GM12878 (cell line): ENCODE measurements around the gene CMSS1. TPM values are rescaled to one million over a fixed set of nuclear protein-coding genes. Genes with fewer than 3 reads are reported as not detected.

ENCODE experiments used
- ATAC-seq: fragments of 200-7000 bp; cut with Tn5 transposase; 3 replicates; pipeline ENCODE4 v1.9.1; 2020; ENCODE audit warnings: mild to moderate bottlenecking, moderate library complexity
- BruUV-seq: library from RNA; stranded (reverse); fragments of 400-500 nt; replicated peaks from 2 replicates; lab custom pipeline; 2021; lab: Mats Ljungman, UMichigan
- CTCF ChIA-PET: fragments of 300-600 bp; sonication (Branson Sonifier 250); formaldehyde crosslinking; extraction: SDS; loops from one replicate; lab custom pipeline; 2021; ENCODE audit warnings: inconsistent platforms; lab: Yijun Ruan, JAX
- POLR2A ChIA-PET: fragments of 350-600 bp; formaldehyde crosslinking; extraction: SDS; loops from one replicate; lab custom pipeline; 2021; ENCODE audit warnings: inconsistent platforms; lab: Charles Lee
- RAD21 ChIA-PET: fragments of 300-600 bp; sonication (Branson Sonifier 250); formaldehyde crosslinking; loops from one replicate; lab custom pipeline; 2023; ENCODE audit warnings: antibody characterized with exemption; ENCODE audit not compliant: unreplicated experiment; lab: Charles Lee
- SMC1A ChIA-PET: fragments of 300-600 bp; sonication (Branson Sonifier 250); formaldehyde crosslinking; loops from one replicate; lab custom pipeline; 2023; ENCODE audit not compliant: unreplicated experiment, uncharacterized antibody; lab: Charles Lee
- DNase-seq: peaks from one replicate; pipeline ENCODE4 v3.0.0-alpha.2; 2011; ENCODE audit warnings: low read depth, low spot score
- FAIRE-seq: peaks from 3 replicates; lab custom pipeline; 2011; peaks lifted over from hg19 to GRCh38; lab: Jason Lieb, UNC
- H2AFZ ChIP-seq: 2 replicates; pipeline ENCODE4 v1.6.0; 2011; ENCODE audit warnings: low read depth, low read length, control low read depth; ENCODE audit not compliant: control insufficient read depth
- H3K27ac ChIP-seq: 2 replicates; pipeline ENCODE4 v1.5.1; 2011; ENCODE audit warnings: control low read depth; ENCODE audit not compliant: control insufficient read depth, insufficient read depth
- H3K27me3 ChIP-seq, 2 experiments: replicated peaks in 1 of 2; 2 replicates each; pipeline versions ENCODE4 v1.6.0 to v1.6.1; 2011; ENCODE audit warnings: low read length in 1 of 2; ENCODE audit not compliant: control insufficient read depth in 2 of 2, insufficient read depth in 2 of 2
- H3K36me3 ChIP-seq, 2 experiments: 2 replicates each; pipeline ENCODE4 v1.5.1; 2011; ENCODE audit warnings: low read length in 1 of 2; ENCODE audit not compliant: control insufficient read depth in 2 of 2, insufficient read depth in 2 of 2
- H3K4me1 ChIP-seq: 2 replicates; pipeline ENCODE4 v1.6.1; 2011; ENCODE audit warnings: mild to moderate bottlenecking, low read length, moderate library complexity, mixed read lengths; ENCODE audit not compliant: control insufficient read depth, insufficient read depth
- H3K4me2 ChIP-seq: 2 replicates; pipeline ENCODE4 v1.6.0; 2011; ENCODE audit warnings: control low read depth; ENCODE audit not compliant: control insufficient read depth, insufficient read depth
- H3K4me3 ChIP-seq: fragments of 200-600 bp; sonication (generic); 2 replicates; pipeline ENCODE4 v1.5.1; 2016
- H3K79me2 ChIP-seq: 2 replicates; pipeline ENCODE4 v1.6.0; 2011; ENCODE audit warnings: low read length; ENCODE audit not compliant: control insufficient read depth, insufficient read depth
- H3K9ac ChIP-seq: 2 replicates; pipeline ENCODE4 v1.8.0; 2011; ENCODE audit warnings: low read length, control low read depth, mixed read lengths; ENCODE audit not compliant: control insufficient read depth, insufficient read depth
- H3K9me3 ChIP-seq: replicated peaks from 3 replicates; pipeline ENCODE4 v1.5.1; 2011; ENCODE audit warnings: mild to moderate bottlenecking, low read length; ENCODE audit not compliant: control insufficient read depth, insufficient read depth
- H4K20me1 ChIP-seq: 2 replicates; pipeline ENCODE4 v1.6.0; 2011; ENCODE audit not compliant: control insufficient read depth, insufficient read depth
- ESRRA ChIP-seq: IDR thresholded peaks from 2 replicates; pipeline ENCODE4 v1.6.1; 2012; ENCODE audit warnings: mild to moderate bottlenecking, low read length, improper control_type of control experiment
- ETV6 ChIP-seq, 2 experiments: fragments of 450-650 bp in 1 of 2; IDR thresholded peaks in 1 of 2; conservative IDR thresholded peaks in 1 of 2; 2 replicates each; pipeline ENCODE4 v1.6.1; 2014; ENCODE audit warnings: antibody characterized with exemption in 1 of 2, borderline replicate concordance in 1 of 2, low read depth in 1 of 2, mild to moderate bottlenecking in 1 of 2, moderate library complexity in 1 of 2
- JUNB ChIP-seq: IDR thresholded peaks from 2 replicates; pipeline ENCODE4 v1.6.1; 2016; ENCODE audit warnings: antibody characterized with exemption, mild to moderate bottlenecking
- JUND ChIP-seq: IDR thresholded peaks from 2 replicates; pipeline ENCODE4 v1.6.1; 2012; ENCODE audit warnings: low read depth, mild to moderate bottlenecking, low read length, improper control_type of control experiment, moderate library complexity
- MYC ChIP-seq: IDR thresholded peaks from 2 replicates; pipeline ENCODE4 v1.6.1; 2011; ENCODE audit warnings: mild to moderate bottlenecking, low read length, moderate library complexity, inconsistent platforms; ENCODE audit not compliant: insufficient read depth, insufficient replicate concordance, insufficient read length, severe bottlenecking
- USF1 ChIP-seq: IDR thresholded peaks from 2 replicates; pipeline ENCODE4 v1.6.1; 2011; ENCODE audit warnings: borderline replicate concordance, low read depth, mild to moderate bottlenecking, moderate library complexity, mixed read lengths, low read length; ENCODE audit not compliant: insufficient read depth; ENCODE audit errors: extremely low read length
- YY1 ChIP-seq: IDR thresholded peaks from 2 replicates; pipeline ENCODE4 v1.6.1; 2011; ENCODE audit warnings: low read depth, mild to moderate bottlenecking, low read length
- ZNF217 ChIP-seq: fragments of 450-650 bp; IDR thresholded peaks from 2 replicates; pipeline ENCODE4 v1.6.1; 2017; ENCODE audit warnings: antibody characterized with exemption, mild to moderate bottlenecking
- WGBS: methylation state at CpG from one replicate; pipeline ENCODE4 v1.1.6; 2016; ENCODE audit warnings: low lambda C conversion rate; ENCODE audit not compliant: insufficient replicate concordance, insufficient coverage; ENCODE audit errors: missing lambda C conversion rate; 5-methylcytosine and 5-hydroxymethylcytosine counted together
- in situ Hi-C: fragments of 300-500 bp; cut with MboI; formaldehyde crosslinking; loops from 9 replicates; pipeline ENCODE4 v1.14.3; 2018; ENCODE audit warnings: mixed read lengths
- intact Hi-C: fragments of 100-400 bp; cut with micrococcal nuclease; formaldehyde crosslinking; loops from one replicate; pipeline ENCODE4 v1.14.2; 2022; ENCODE audit not compliant: unreplicated experiment
- polyA plus RNA-seq, 11 experiments: library from polyadenylated mRNA; depleted of rRNA in 4 of 11; unstranded in 6 of 11; stranded (reverse) in 5 of 11; fragments of >200 nt; fragmentation: Nextera tagmentation in 4 of 11; fragmentation: Illumina TruSeq in 1 of 11; extraction: Ambion mirVana in 4 of 11; extraction: Trizol in 1 of 11; gene quantifications; 1 replicate in 1 of 11; 2 replicates in 10 of 11; pipeline versions ENCODE4 v1.2.1 to v1.2.3, GENCODE V29; 2011 to 2016; ENCODE audit warnings: inconsistent platforms in 2 of 11, missing spikeins in 2 of 11, low read depth in 1 of 11
- total RNA-seq, 4 experiments: library from RNA; depleted of rRNA in 3 of 4; stranded (reverse); fragments of >200 nt in 3 of 4; fragmentation: Illumina TruSeq in 1 of 4; extraction: Trizol in 1 of 4; gene quantifications; 2 replicates each; pipeline versions ENCODE4 v1.2.1 to v1.2.3, GENCODE V29; 2013 to 2021
- TF ChIP-seq, protein P1 (sequence below): IDR thresholded peaks from 2 replicates; pipeline ENCODE4 v1.6.1; 2012; ENCODE audit warnings: low read depth, low read length, improper control_type of control experiment

CMSS1 gene
- total and polyA plus RNA-seq, 10 of the 15 experiments (the other 5 are each of a cell fraction or from before 2014, with no cell fraction given): 31.0 to 118 (median 70.1) TPM

- POLR2A ChIA-PET: interaction anchor here (0.6 kb wide), 1 partner anchor 200 kb away, joined by 4 read pairs; no protein-coding TSS in a partner anchor
- SMC1A ChIA-PET: interaction anchor here (0.8 to 1.8 kb wide), 8 partner anchors 10 to 93 kb away, joined by 3 to 7 read pairs (median 4); no protein-coding TSS in a partner anchor
- RAD21 ChIA-PET: interaction anchor here (1.3 kb wide), 1 partner anchor 185 kb away, joined by 3 read pairs; no protein-coding TSS in a partner anchor
- H3K27ac ChIP-seq: no peak overlapping the region
- WGBS: 84% methylated on average over 5 of the region's 5 CpGs
- no TSS peak for BruUV-seq
- FAIRE-seq (no peak), ATAC-seq (no peak), DNase-seq (no peak)
- CTCF ChIA-PET: interaction anchor here (1.0 to 2.3 kb wide), 3 partner anchors 10 to 16 kb away, joined by 3 to 7 read pairs (median 7); no protein-coding TSS in a partner anchor
- H4K20me1 ChIP-seq: no peaks in the 10 kb centered on the region
- no peaks in the 10 kb centered on the region for H3K79me2 ChIP-seq
- intact Hi-C loops (no loop called here), in situ Hi-C loops (no loop called here)
- H3K4me3 ChIP-seq: no peak overlapping the region
- TF ChIP-seq MYC (no peak), JUNB (0 out of 2 replicates have a peak, but pooled peaks have one; percentile 7)
- H3K4me2 ChIP-seq: no peak overlapping the region
- no peak overlapping the region for H2AFZ ChIP-seq
- no peaks in the 10 kb centered on the region for H3K27me3 ChIP-seq
- H3K36me3 ChIP-seq: no peaks in the 10 kb centered on the region
- no peaks in the 10 kb centered on the region for H3K9me3 ChIP-seq
- peaks cover 12% of the 10 kb centered on the region for H3K4me1 ChIP-seq
- no peak overlapping the region for H3K9ac ChIP-seq
Measured at GRCh38 chr3:100032243-100032642, 214.6 kb downstream of the CMSS1 start.

DNA sequence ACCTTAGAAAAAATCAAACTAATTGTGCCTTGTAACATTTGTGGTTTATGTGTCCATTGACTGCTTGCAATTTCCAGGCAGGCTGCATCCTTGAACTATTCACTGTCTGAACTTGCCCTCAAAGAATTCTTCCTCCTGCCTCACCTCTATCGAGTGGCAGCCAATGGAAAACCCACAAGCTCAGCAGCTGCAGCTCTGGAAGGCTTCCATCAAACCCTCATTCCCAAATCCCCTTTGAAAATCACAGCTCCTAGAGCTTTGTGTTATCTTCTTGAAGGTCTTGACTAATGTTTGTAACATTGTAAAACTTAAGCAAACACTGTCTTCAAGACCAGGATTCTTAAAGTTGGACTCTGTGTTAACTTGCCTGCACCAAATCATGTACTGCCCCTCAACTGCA, 215.5 kb downstream of the CMSS1 start:
- Histone ChIP-seq H3K9me3 (no peaks in the 10 kb centered on the region), H3K36me3 (no peaks in the 10 kb centered on the region), H3K27me3 (no peaks in the 10 kb centered on the region), H2AFZ (no peak overlapping the region), H3K79me2 (no peaks in the 10 kb centered on the region), H3K9ac (no peak overlapping the region), H3K4me1 (peaks cover 12% of the 10 kb centered on the region), H3K27ac (no peak overlapping the region), H3K4me3 (no peak overlapping the region), H3K4me2 (no peak overlapping the region), H4K20me1 (no peaks in the 10 kb centered on the region)
- FAIRE-seq (no peak), ATAC-seq (no peak), DNase-seq (no peak)
- POLR2A ChIA-PET: interaction anchor here (0.6 kb wide), 1 partner anchor 138 kb away, joined by 4 read pairs; no protein-coding TSS in a partner anchor
- CTCF ChIA-PET: interaction anchor here (0.9 to 2.3 kb wide), 4 partner anchors 12 to 35 kb away, joined by 3 to 7 read pairs (median 4); no protein-coding TSS in a partner anchor
- SMC1A ChIA-PET: interaction anchor here (0.9 to 1.8 kb wide), 5 partner anchors 9 to 45 kb away, joined by 3 to 7 read pairs (median 4); no protein-coding TSS in a partner anchor
- BruUV-seq: no TSS peak
- intact Hi-C loops: no loop called here
- 94% methylated on average over 1 of the region's 1 CpG for WGBS
- in situ Hi-C loops: no loop called here
- RAD21 ChIA-PET: interaction anchor here (1.3 kb wide), 1 partner anchor 186 kb away, joined by 3 read pairs; no protein-coding TSS in a partner anchor
- TF ChIP-seq ZNF217: no peak
- TF ChIP-seq ESRRA: no peak
- no peak for TF ChIP-seq YY1
- TF ChIP-seq USF1: no peak
- TF ChIP-seq MYC: no peak
- no peak for TF ChIP-seq ETV6 (conservative IDR thresholded peaks at IDR 0.05 in 1 of 2, IDR thresholded peaks at IDR 0.05 in 1 of 2; ENCODE audit: borderline replicate concordance in 1 of 2, low read depth in 1 of 2)
- TF ChIP-seq, protein P1, sequence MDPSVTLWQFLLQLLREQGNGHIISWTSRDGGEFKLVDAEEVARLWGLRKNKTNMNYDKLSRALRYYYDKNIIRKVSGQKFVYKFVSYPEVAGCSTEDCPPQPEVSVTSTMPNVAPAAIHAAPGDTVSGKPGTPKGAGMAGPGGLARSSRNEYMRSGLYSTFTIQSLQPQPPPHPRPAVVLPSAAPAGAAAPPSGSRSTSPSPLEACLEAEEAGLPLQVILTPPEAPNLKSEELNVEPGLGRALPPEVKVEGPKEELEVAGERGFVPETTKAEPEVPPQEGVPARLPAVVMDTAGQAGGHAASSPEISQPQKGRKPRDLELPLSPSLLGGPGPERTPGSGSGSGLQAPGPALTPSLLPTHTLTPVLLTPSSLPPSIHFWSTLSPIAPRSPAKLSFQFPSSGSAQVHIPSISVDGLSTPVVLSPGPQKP: no peak
- no peak for TF ChIP-seq JUND
